IPS-15b (cell line): Measurements from ENCODE around the gene TFCP2.
A peak's percentile ranks its signal among the peaks of the same experiment; 100 is the strongest.

Source experiments
- H3K27me3 ChIP-seq: one replicate; pipeline ENCODE4 v1.6.1; 2013; ENCODE audit warnings: low read length; ENCODE audit not compliant: control insufficient read depth, insufficient read depth
- H3K36me3 ChIP-seq: one replicate; pipeline ENCODE4 v1.6.1; 2013; ENCODE audit warnings: low read length; ENCODE audit not compliant: control insufficient read depth, insufficient read depth
- H3K4me1 ChIP-seq: one replicate; pipeline ENCODE4 v1.6.1; 2013; ENCODE audit warnings: mild to moderate bottlenecking, low read length; ENCODE audit not compliant: control insufficient read depth, insufficient read depth
- H3K4me3 ChIP-seq: one replicate; pipeline ENCODE4 v1.5.1; 2013; ENCODE audit warnings: low read depth, low read length
- H3K9ac ChIP-seq: one replicate; pipeline ENCODE4 v1.6.1; 2013; ENCODE audit warnings: low read depth, mild to moderate bottlenecking, low read length
- H3K9me3 ChIP-seq: one replicate; pipeline ENCODE4 v1.6.1; 2013; ENCODE audit warnings: mild to moderate bottlenecking, low read length; ENCODE audit not compliant: control insufficient read depth, insufficient read depth

Gene TFCP2

DNA sequence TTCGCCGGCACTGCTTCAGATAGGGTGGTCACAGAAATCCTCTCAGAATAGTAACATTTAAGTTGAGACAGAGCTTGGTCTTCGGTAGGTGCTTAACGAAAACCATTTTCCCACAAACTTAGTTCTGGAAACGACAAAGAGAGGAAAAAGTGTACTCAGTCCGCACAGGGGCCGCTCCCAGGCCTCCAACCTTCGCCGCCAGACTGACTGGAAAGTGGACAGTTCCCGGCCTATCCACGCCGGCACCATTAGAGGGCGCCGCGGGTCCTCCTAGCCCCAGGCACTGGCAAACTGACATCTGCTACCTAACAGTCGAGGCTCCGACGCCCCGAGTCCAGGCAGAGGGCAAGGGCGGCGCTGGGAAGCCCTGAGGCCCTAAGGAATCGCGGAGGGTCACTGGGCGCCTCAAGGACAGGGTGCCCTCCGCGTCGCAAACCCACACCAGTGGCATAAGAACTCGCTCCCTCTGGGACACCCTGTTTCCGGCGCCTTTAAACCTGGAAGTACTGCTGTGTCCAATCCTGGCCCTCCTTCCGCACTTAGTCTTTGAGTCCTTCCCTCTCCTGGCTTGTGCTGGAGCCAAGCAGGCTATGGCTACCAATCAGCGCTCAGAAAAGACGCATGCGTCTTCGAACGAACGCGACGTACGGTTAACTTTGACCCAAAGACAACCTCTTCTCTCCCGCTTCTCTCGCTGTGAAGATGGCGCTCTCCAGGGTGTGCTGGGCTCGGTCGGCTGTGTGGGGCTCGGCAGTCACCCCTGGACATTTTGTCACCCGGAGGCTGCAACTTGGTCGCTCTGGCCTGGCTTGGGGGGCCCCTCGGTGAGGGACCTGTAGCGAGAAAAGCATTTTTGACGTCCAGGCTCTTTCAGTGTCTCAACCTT, 125.0 kb downstream of the TFCP2 start, which contains the start of gene LETMD1:
LETMD1 (plus strand) TSS at position 673 of the 886 bp plus-strand sequence; CDS start at position 703, 30 bp downstream.
- Histone ChIP-seq H3K4me1 (peaks cover 3% of the 10 kb centered on the region), H3K9me3 (no peaks in the 10 kb centered on the region), H3K27me3 (no peaks in the 10 kb centered on the region), H3K4me3 (peak within 1 kb of the TSS; percentile 87), H3K9ac (peak within 1 kb of the TSS; percentile 87), H3K36me3 (no peaks in the 10 kb centered on the region)
